Activated CD8-positive, alpha-beta memory T cell treated with anti-CD3 and anti-CD28 coated beads, Interleukin-2, amount 50 U/mL, for 48 hours (primary cell): ENCODE data around the gene NOP14.

Source experiments
- DNase-seq: peaks from one replicate; pipeline ENCODE4 v3.0.0-alpha.2; 2020

NOP14 gene

DNA sequence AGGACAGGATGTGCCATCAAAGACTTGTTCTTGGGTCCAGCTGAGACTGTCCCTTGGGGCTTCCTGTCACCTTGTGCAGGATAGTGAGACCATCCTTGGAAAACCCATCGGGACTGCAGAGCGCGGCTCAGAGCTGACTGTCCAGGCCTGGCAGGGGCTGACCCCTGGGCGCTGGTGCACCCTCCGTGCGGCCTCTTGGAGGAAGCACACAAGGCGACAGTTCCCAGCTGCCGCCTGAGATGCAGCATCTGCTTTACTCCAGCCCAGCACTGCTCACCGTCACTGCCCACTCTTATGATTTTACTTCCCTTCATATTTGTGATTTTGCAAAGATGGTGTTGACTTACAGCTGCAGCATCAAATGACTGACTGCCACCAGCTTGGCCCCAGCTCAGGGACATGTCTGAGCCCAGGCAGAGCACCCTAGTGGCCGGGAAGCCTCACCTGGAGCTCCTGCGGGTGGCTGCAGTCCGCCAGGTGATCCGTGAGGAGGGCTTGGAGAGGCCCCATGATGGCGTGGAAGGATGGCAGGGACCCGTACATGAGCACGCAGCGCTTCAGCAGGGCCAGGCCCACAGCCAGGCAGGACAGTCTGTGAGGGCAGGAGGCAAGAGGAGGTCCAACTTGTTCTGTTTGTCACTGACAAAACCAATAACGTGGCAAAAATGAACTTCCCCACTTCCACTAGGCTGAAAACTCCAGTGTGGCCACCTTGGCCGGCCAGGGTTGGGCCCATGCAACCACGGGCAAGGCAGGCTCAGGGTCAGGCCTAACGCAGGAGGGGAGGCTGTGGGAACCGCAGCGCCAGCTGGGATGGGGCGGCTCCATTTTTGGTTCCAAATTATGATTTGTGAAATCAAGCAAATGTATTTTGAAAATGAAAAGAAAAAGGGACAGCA lies 21.8 kb downstream of the NOP14 start:
- DNase-seq: peak; percentile 54

DNA sequence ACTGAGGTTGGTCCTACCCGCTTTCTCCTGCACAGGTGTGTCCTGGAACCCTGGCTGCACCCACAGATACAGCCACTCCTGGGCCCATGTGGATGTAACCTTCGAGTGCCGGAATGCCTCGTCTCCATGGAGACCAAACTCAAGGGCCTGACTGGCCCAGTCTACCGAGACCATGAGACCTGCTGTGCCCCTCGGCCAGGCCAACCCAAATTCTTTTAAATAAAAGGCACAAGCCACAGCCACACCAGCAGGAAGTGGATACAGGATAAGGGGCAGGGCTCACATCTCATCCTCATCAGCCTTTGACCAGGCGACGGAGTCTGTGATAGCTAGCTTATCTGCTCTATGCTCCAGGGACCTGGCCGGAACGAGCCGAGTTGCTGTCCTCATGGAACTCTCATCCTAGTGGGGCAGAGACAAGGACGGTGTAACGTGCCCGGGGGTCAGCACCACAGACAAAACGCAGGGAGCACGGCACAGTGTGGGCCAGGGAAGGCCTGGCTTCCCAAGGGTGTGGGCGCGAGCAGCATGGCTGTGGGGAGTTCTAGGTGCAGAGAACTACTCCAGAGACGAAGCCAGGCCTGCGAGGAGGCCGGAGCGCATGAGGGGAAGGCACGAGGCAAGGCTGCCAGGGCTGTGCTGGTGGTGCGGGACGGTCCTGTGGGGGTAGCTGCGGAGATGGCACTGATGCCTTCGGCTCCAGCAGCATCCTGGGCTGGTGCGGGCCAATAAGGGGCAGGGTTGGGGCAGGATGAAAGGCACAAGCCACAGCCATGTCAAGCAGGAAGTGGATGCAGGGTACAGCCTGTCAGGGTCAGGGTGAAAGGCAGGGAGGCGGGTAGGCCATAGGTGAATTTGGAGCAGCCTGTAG lies 22.7 kb downstream of the NOP14 start:
- peak; percentile 55 for DNase-seq

DNA sequence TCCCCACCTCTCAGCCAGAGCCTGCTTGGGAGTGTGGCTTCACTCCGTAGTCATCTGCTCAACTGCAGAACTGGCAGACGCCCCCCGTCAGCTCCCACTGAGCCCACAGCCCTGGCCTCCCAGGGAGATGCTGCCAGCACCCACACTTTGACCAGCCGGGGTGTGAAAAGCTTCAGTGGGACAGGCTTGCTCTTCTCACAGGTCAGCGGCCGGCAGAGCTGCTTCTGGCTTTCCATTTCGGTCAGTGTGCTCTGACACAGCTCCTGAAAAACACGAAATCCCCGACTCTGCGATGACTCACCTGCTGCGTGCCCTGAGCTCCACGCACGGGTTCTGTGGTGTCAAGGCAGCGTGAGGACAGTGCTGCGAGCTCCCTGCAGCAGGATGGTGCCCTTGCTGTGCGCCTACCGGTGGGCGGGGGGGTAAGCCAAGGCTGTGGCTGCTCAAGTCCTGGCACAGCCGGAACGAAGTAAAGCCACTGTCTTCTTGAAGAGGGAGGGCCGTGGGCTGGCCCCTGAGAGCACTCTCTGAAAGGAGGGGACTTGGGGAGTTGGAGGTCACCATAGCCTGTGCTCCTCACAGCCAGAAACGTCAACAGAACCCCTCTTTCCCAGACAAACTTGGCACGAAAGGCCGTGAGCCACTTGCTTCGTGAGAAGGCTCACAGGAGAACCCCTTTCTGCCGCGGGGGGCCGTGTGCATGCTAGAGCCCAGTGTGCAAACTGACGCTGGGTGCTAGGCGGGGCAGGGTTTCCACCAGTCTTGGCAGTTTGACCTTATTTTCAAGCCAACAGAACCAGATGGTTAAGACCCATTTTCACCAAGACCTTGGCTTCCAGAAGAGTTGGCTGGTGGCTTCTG lies 23.6 kb downstream of the NOP14 start:
- peak; percentile 59 for DNase-seq

DNA sequence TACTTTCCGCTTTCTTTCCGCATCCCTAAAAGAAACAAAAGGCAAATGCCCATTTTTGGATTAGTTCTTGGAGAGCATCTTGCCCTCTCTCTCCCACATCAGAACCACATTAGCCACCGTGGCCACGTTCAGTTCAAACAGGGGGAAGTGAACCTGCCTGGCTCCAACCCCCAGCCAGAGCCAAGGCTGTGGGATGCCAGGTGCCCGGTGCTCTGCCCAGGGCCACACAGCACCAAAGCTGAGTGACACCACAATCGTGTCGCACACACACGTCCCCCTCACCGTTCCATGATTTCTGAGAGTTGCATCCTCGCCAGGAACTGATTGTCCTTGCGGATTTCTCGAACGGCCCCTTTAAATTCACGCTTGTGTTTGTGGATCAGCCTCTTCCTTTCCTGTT lies 24.3 kb downstream of the NOP14 start:
- DNase-seq: peak; percentile 52

DNA sequence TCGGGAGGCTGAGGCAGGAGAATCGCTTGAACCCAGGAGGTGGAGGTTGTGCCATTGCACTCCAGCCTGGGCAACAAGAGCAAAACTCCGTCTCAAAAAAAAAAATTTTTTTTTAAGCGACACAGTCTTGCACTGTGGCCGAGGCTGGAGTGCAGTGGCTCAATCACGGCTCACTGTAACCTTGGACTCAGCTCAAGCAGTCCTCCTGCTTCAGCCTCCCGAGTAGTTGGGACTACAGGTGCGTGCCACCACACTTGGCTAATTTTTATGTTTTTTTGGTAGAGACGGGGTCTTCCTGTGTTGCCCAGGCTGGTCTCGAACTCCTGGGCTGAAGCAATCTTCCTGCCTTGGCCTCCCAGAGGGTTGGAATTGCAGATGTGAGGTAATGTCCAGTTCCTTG lies 24.8 kb downstream of the NOP14 start:
- DNase-seq: peak; percentile 42

DNA sequence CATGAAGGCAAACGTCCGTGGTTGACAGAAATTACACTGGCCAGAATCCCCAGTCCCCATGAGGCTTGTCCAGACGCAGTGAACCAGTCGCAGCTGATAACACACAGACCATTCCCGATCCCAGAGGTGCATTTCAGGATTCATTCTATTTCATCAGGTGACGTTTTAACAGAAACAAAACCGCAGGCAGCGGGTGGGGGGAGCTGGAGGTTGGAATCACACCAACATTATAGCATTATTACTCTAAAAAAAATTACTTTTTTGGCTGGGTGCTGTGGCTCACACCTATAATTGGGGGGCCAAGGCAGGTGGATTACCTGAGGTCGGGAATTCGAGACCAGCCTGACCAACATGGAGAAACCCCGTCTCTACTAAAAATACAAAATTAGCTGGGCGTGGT lies 25.2 kb downstream of the NOP14 start:
- DNase-seq: peak; percentile 45

DNA sequence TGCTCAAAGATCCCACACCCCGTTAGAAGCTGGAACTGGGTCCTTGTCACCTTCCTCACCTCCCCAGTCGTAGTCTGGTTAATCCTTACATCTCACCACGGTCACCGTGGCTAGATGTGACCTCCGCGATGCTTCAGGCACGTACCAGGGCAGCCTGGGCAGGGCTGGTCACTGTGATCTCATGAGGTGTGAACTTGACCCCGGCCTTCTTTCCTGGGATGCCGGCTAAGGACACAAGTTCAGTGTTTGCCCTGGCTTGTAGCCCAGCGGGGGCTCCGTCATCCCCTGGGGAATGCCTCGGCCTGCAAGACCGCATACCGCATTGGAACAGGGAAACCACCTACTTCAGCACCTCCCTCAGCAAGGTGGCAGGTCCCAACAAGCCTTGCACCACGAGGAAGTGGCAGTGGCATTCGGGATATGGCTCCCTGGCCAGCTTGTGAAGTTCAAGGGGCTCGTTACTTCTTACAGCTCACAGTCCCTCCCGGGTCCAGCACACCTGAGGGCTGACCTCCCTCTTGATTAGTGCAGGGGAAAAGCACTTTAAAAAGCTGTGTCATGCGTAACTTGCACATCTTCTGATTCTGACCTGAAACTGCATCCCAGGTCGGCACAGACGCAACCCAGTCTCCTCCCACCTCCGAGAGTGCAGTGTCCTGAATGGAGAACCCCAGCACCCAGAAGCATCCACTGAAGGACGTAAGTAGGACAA lies 25.9 kb downstream of the NOP14 start:
- DNase-seq: peak; percentile 68

DNA sequence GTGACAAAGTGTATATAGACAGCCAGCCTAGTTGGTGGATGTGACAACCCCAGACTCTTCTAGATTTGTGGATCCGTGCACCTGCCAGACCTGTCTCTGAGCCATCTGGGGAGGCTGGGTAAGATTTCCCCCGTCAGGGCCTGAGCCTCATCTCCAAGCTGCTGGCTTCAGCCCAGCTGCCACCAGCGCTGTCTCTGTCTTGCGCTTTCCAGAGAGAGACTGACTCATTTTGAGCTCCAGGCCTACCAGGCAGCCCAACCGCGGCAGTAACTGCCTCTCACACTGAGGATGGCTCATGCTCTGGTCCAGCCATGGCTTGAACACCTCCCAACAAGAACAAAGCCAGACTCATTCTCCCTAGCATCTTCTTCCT lies 26.4 kb downstream of the NOP14 start:
- peak; percentile 83 for DNase-seq

DNA sequence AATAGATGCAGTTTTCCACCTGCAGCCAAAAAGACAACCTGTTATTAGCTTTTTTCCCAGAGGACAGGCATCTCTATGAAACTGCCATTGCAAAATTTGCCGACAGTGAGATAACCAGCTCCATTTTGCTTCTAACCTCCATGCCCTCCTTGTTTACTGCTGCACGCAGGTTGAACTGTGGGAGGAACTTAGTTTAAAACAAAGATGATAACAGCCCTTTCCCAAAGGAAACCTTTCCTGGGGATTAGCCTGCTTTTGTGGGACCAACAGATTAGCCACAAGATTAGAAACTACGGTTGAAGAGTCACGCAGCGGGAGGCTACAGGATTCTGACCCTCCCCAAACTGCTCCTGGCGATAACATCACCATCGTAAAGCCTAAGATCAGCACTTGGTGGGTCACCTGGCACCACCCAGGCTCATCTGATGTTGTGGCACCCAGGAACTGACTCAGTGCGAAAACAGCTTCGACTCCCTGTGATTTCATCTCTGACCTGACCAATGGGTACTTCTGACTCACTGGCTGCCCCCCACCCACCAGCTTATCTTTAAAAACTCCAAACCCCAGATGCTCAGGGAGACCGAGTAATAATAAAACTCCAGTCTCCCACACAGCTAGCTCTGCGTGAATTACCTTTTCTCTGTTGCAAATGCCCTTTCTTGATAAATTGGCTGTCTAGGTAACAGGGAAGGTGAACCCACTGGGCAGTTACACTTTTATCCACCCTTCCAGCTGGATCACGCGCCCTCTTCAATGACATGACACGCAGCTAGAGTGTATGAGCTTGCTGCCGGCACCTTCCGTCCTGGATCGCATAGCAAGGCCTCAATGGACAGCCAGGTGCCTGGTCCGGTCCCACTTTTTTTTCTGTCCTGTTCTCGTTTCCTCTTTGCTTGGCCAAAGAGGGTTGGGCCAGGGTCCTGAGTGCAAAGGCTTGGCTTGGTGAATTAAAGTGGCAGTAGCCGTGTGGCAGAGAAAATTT lies 27.2 kb downstream of the NOP14 start:
- DNase-seq: peak; percentile 86

DNA sequence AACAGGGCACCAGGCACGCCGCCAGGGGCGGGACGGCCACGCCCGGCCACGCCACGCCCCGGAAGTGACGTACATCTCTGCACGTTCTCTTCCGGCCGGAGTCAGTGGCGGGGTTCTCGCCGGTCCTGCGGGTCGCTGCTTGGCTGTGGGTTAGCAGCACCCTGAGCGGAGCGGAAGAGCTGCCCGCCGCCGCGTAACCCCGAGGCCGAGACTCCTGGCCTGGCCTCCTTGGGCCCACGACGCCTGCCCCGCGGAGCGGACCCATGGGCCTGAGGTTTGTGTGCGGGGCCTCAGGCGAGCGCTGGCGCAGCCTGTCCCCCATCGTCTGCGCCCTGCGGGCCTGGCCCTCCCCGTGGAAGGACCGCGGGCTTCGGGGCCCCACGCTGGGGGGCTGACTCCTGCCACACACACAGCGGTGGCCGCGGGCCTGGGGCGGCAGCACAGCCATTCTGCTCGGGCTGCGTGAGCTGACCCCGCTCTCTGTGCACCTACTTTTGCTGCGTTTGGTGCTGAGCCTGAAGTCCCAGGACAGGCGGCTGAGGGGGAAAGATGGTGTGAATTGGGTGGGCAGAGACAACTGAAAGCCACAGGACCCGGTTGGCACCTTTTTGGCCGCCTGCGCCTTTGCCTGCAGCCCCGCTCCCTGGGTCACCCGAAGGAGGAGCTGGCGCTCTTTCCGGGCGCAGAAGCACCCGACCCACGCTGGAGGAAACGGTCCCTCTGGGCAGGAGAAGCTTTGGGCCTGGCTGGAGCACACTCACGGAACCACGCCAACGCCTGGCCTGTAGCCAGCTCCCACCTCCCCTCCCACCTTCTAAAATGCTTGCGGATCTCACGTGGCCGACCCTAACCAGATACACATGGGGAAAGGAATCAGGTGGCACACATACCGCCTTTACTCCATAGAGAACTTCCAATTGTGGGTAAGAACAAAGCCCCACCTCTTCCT lies 28.1 kb downstream of the NOP14 start:
- DNase-seq: peak; percentile 100

DNA sequence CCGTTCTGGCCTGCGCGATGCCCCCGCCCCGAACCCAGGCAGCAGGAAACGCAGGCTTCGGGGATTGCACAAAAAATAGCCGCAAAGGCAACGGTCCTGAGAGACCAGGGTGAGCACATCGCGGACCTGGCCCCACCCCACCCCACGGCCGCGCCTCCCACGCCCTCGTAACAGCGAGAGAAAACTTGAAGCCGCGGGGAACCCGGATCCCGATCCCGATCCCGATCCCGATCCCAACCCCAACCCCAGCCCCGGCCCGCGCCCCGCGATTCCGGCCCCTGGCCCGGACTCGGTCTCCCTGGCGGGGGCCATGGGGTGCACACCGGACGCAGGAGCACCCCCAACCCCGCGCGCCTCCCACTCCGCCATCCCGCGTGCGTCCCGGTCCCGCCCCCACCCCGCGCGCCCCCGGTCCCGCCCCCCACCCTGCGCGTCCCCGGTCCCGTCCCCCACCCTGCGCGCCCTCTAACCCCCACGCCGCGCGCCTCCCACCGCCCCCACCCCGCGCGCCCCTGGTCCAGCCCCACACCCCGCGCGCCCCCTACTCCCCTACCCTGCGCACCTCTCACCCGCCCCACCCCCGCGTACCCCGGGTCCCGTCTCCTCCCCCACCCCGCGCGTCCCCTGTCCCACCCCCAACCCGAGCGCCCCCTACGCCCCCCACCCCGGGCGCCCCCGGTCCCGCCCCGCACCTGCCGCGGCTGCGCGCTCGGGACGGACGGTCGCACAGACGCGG lies 29.0 kb downstream of the NOP14 start:
- DNase-seq: peak; percentile 81

DNA sequence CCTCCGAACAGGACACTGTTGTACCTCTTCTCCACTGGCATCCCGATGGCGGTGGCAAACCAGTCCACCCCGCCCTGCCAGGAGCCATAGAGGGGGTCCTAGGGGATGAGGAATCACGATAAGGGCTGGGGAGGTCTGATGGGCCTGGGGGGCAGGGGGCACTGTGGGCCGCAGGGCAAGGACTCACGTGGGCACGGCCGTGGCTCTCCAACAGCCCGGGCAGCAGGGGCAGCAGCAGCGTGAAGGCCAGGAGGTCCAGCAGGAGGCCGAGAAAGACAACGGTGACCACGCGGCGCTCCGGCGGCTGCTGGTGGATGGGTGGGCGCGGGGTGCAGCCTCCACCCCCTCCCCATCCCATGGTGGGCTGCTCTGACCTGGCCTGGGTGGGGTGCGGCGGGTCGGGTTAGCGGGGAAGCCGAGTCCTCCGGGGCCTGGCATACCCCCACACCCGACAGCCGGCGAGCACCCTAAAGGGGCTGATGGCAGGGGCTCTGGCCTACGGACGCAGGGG lies 29.6 kb downstream of the NOP14 start:
- DNase-seq: no peak

DNA sequence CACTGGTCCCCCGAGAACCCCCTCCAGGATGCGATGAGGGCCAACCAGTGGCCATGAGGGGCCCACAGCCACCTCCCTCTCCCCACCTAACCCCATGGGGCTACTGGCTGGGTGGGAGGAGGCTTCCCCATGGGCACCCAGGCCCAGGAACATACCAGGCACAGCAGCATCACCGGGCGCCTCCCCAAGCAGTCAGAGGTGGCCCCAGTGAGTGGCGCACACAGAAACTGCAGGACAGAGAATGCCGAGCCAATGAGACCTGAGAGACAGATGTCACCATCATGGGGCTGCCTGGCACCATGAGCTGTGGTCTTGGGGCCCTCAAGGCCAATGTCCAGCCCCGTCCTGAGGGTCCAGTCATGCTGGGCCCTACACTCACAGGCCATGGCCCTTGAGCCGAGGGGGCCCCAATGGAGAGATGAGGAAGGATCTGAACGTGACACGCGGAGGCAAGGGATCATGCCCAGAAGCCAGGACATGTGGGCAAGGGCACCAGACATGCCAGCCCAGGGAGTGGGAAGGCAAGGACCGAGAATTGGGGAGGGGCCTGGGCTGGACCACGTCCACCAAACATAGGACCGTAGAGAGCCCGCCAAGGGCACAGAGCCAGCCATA lies 30.1 kb downstream of the NOP14 start:
- peak; percentile 66 for DNase-seq

DNA sequence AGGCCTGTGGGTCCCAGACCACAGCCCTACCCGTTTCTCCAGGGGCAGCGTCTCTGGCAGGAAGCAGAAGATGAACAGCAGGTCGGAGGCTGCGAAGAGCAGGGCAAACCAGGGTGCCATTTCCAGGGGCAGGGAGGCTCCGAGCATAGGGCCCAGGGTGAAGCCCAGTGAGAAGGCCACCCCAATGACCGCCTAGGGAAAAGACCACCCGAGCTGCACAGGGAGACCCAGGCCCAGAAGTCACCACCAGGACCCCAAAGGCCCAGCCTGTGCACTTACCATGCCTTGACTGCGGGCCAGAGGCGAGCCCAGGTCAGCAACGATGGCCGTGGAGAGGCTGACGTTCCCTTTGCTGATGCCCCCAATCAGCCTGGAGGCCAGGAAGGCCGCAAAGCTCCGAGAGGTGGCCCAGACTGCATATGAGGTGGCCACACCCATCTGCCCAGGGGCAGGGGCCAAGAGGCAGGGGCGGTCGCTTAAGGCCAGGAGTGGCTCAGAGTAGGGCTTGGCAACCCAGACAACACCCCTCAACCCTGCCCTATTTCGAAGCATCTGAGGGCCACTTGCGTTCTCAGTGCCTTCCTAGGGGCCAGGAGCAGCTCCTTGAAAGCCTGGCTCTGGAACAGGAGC lies 30.8 kb downstream of the NOP14 start:
- no peak for DNase-seq

DNA sequence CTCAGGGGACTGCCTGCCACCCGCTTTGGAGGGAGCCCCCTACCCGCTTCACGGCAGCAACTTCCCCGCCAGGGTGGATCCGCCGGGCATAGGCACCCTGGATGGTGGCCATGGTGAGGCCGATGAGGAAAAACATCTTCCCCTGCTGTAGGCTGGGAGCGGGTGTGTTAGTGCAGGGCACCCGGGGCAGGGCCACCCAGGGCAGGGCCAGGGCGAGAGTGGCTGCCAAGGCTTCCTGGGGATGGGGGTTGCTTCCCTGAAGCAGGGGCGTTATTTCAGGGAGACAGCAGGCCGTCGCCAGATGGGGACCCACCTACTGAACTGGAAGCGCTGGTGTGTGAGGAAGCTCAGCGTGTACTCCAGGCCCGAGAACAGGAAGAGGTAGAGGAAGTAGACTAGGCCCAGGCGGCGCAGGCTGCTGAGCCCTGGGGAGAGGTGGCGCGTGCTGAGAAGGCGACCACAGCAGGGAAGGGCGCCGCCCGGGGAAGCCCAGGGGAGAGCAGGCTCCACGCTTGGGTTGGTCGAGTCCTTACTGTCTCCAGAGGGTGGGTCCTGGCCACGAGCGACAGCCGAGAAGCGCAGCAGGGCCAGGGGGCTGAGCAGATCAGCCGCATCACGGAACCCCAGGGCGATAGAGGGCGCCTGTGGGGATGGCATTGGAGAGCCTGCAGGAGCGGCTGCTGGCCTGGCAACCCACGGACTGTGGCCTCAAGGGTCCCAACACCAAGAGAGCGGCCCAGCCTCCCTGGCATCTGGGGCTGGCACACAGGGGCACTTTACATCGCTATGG lies 31.5 kb downstream of the NOP14 start:
- DNase-seq: peak; percentile 79

DNA sequence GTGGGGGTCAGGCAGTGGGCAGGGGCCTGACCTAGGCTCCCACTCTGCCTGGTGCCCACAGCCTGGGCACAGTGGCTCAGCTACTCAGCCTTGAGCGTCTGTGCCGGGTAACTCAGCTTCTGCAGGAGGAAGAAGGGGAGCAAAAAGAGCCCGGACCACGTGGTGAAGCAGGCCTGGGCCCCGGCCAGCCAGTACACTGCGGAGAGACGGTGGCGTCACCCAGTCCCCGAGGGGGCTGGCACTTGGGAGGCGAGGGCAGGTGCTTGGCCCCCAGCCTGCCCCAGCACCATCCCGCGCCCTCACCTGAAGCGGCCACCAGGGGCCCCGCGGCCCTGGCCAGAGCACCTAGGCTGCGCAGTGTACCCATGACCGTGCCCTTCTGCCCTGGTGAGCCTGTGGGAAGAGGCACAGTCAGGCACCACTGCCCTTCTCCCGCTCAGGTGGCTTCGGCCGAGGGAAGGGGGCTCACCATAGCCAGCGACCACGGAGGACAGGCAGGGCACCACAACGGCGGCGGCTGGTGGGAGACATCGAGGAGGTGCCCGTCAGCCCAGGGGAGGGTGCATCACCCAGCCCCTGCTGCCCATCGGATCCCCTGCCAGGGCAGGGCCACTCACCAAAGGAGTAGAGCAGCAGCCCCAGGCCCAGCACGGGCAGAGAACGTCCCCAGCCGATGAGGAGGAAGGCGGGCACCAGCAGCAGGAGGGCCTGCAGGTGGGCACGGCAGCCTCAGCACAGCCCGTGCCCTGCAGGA lies 32.3 kb downstream of the NOP14 start:
- peak; percentile 58 for DNase-seq
